Psoas muscle (tissue), 8 donors: ENCODE results near the gene MAP3K4. TPM values are rescaled to one million over a fixed set of nuclear protein-coding genes. Genes with fewer than 3 reads are reported as not detected.
"Not testable (repeated sequence)": the region's sequence is repeated elsewhere in the genome, so short reads cannot be mapped to it uniquely, and the experiment has no call there.

ENCODE experiments used
- ATAC-seq, 4 donors: fragments of 200-7000 bp; cut with Tn5 transposase; one replicate each; pipeline ENCODE4 v1.9.1; 2020; ENCODE audit warnings: moderate library complexity in 3 of 4, mild to moderate bottlenecking in 2 of 4
- DNase-seq, 2 donors: peaks; one replicate each; pipeline ENCODE4 v3.0.0-alpha.2; 2020
- H3K27ac ChIP-seq: fragments of 200-600 bp; one replicate; pipeline ENCODE4 v1.8.0; 2022
- H3K27me3 ChIP-seq, 3 donors: fragments of 200-600 bp in 1 of 3; one replicate each; pipeline versions ENCODE4 v1.6.1 to v1.8.0; 2013 to 2022; ENCODE audit warnings: low read length in 2 of 3, mild to moderate bottlenecking in 2 of 3, moderate library complexity in 1 of 3; ENCODE audit not compliant: insufficient read depth in 3 of 3
- H3K36me3 ChIP-seq, 2 donors: fragments of 200-600 bp in 1 of 2; one replicate each; pipeline versions ENCODE4 v1.6.1 to v1.8.0; 2013 to 2022; ENCODE audit warnings: low read depth in 1 of 2, mild to moderate bottlenecking in 1 of 2, moderate library complexity in 1 of 2; ENCODE audit not compliant: insufficient read depth in 1 of 2
- H3K4me1 ChIP-seq: fragments of 200-600 bp; one replicate; pipeline ENCODE4 v1.8.0; 2022
- H3K4me3 ChIP-seq: fragments of 200-600 bp; one replicate; pipeline ENCODE4 v1.8.0; 2022; ENCODE audit warnings: mild to moderate bottlenecking
- H3K9me3 ChIP-seq: fragments of 200-600 bp; one replicate; pipeline ENCODE4 v1.8.0; 2022
- CTCF ChIP-seq: fragments of 200-600 bp; IDR thresholded peaks from one replicate; pipeline ENCODE4 v1.8.0; 2022; ENCODE audit warnings: antibody characterized with exemption
- WGBS, 3 donors: extraction: QIAGEN DNeasy Blood & Tissue Kit; methylation state at CpG; one replicate each; pipeline versions ENCODE4 v1.1.6 to v1.1.7; 2013; 5-methylcytosine and 5-hydroxymethylcytosine counted together
- intact Hi-C, 2 donors: fragments of 100-400 bp; cut with DNase I; formaldehyde crosslinking; loops; one replicate each; pipeline versions ENCODE4 v1.11.0 to v1.14.2; 2022
- polyA plus RNA-seq, 3 donors: library from polyadenylated mRNA; stranded (reverse); fragments of 200-250 nt; gene quantifications; one replicate each; pipeline ENCODE4 v1.2.3, GENCODE V29; 2013
- total RNA-seq, 4 donors: library from RNA; stranded (reverse); fragmentation: NEBNext Ultra II Directional in 2 of 4; extraction: Animal tissue kit (Norgen Biotek cat#: 25700) in 2 of 4; gene quantifications; one replicate each; pipeline versions ENCODE4 v1.2.1 to v1.2.4, GENCODE V29; 2021 to 2023
- donor health status: healthy with polysubstance abuse.
- donor health status: DM: no; HTN: no; CAD: no; lungs with moderate emphysema.
- donor health status: Bipolar disorder and iron deficiency.
- donor health status: healthy.
- donor health status: DM: yes; HTN: yes; CAD: no.
- donor health status: DM: no; HTN: no; CAD: no.
- donor health status: DM: no; HTN: no; CAD: no.
- donor health status: DM: yes; HTN: yes; CAD: no.

The MAP3K4 gene
- total and polyA plus RNA-seq, 7 donors, result 13.5 to 45.8 (median 19.4) TPM

GRCh38 chr6:160979061-160979708 lies 12.4 kb upstream of the MAP3K4 start:
- intact Hi-C loops, result no loop called here
- Histone ChIP-seq H3K9me3 (no peaks in the 10 kb centered on the region), H3K27ac (no peak overlapping the region), H3K4me1 (no peaks in the 10 kb centered on the region), H3K36me3 (no peaks in the 10 kb centered on the region), H3K27me3 (peaks cover 0 to 3% (median 0%) of the 10 kb centered on the region in 3 donors), H3K4me3 (no peak overlapping the region)
- no peak for ATAC-seq
- no peak for TF ChIP-seq CTCF
- DNase-seq, result no peak
- WGBS, 3 donors, result 56 to 65% (median 65%) methylated on average over 8 of the region's 8 CpGs

GRCh38 chr6:160983377-160983948 lies 8.1 kb upstream of the MAP3K4 start:
- intact Hi-C loops, ATAC-seq: not testable (repeated sequence)

GRCh38 chr6:160986851-160987250 lies 4.7 kb upstream of the MAP3K4 start:
- Histone ChIP-seq H3K27me3 (no peaks in the 10 kb centered on the region), H3K27ac (no peak overlapping the region), H3K9me3 (no peaks in the 10 kb centered on the region), H3K4me1 (peaks cover 4% of the 10 kb centered on the region), H3K36me3 (no peaks in the 10 kb centered on the region), H3K4me3 (no peak overlapping the region)
- no peak for ATAC-seq
- no peak for TF ChIP-seq CTCF
- 57 to 72% (median 71%) methylated on average over 3 of the region's 3 CpGs for WGBS, 3 donors
- intact Hi-C loops, result no loop called here
- no peak for DNase-seq

More at GRCh38 chr6:160983377-160983948, 8.1 kb upstream of the MAP3K4 start:
- WGBS, 3 donors, result 96 to 98% (median 96%) methylated on average over 3 of the region's 3 CpGs
- not testable (repeated sequence) for H3K9me3 ChIP-seq, H3K4me1 ChIP-seq, DNase-seq, H3K27me3 ChIP-seq, H3K36me3 ChIP-seq, H3K4me3 ChIP-seq, H3K27ac ChIP-seq

GRCh38 chr6:160987265-160987664 lies 4.3 kb upstream of the MAP3K4 start:
- WGBS, 3 donors, result 64 to 74% (median 68%) methylated on average over 3 of the region's 3 CpGs
- DNase-seq (no peak), ATAC-seq (no peak)
- Histone ChIP-seq H3K4me3 (no peak overlapping the region), H3K27me3 (no peaks in the 10 kb centered on the region), H3K9me3 (no peaks in the 10 kb centered on the region), H3K27ac (no peak overlapping the region), H3K4me1 (peaks cover 4% of the 10 kb centered on the region), H3K36me3 (no peaks in the 10 kb centered on the region)
- no peak for TF ChIP-seq CTCF
- intact Hi-C loops, result no loop called here

GRCh38 chr6:160990847-160991405 lies 643 bp upstream of the MAP3K4 start:
- DNase-seq (no peak), ATAC-seq (no peak)
- Histone ChIP-seq H3K4me3 (peak overlapping the region; percentile 94), H3K9me3 (no peaks in the 10 kb centered on the region), H3K27me3 (no peaks in the 10 kb centered on the region), H3K36me3 (no peaks in the 10 kb centered on the region), H3K27ac (peak overlapping the region; percentile 93), H3K4me1 (peaks cover 17% of the 10 kb centered on the region)
- intact Hi-C loops, result no loop called here
- 3 to 7% (median 3%) methylated on average over 15 of the region's 15 CpGs for WGBS, 3 donors
- no peak for TF ChIP-seq CTCF
